MM.1S (cell line): ENCODE results near the gene RGS11.

Source experiments
- CTCF ChIP-seq: fragments of 300-600 bp; sonication (generic); IDR thresholded peaks from 2 replicates; pipeline ENCODE4 v1.5.1; 2016; ENCODE audit warnings: antibody characterized with exemption, low read length, mixed read lengths
- EZH2phosphoT487 ChIP-seq: fragments of 300-600 bp; sonication (generic); IDR thresholded peaks from 2 replicates; pipeline ENCODE4 v1.6.1; 2018; ENCODE audit warnings: antibody characterized with exemption, low read length

GRCh38 chr16:305916-306626, 30.3 kb upstream of the RGS11 start:
- TF ChIP-seq CTCF (no peak), EZH2phosphoT487 (no peak)
